ENCODE results near the gene CD3E.

GRCh38 chr11:118282606-118283005 is 21.9 kb upstream of the CD3E start:
- no peak for TF ChIP-seq TOE1 (IDR thresholded peaks at IDR 0.05; ENCODE audit: borderline replicate concordance)
- TF ChIP-seq TOE1 (CRISPR knock-in tag; IDR thresholded peaks at IDR 0.05; ENCODE audit: borderline replicate concordance, low read depth) = no peak
- TF ChIP-seq NCOA4 (IDR thresholded peaks at IDR 0.05; ENCODE audit: partially characterized antibody) = no peak
- no peak for TF ChIP-seq ELK1 (CRISPR knock-in tag; IDR thresholded peaks at IDR 0.05)

All from K562 (cell line).